SK-N-SH (cell line): Measurements from ENCODE around the gene ASIC1. TPM values are rescaled to one million over a fixed set of nuclear protein-coding genes. Genes with fewer than 3 reads are reported as not detected.

Experiments used
- CTCF ChIA-PET: fragments of 300-600, 350-600 bp; formaldehyde crosslinking; extraction: SDS; loops from one replicate; lab custom pipeline; 2021; lab: Yijun Ruan, JAX
- POLR2A ChIA-PET: fragments of 350-600 bp; sonication (Branson Sonifier 250); formaldehyde crosslinking; extraction: SDS; loops from one replicate; lab custom pipeline; 2020; ENCODE audit warnings: antibody characterized with exemption, inconsistent platforms; lab: Yijun Ruan, JAX
- DNase-seq: peaks from one replicate; pipeline ENCODE4 v3.0.0; 2012
- H2AFZ ChIP-seq: fragments of 200-600 bp; sonication (generic); 2 replicates; pipeline ENCODE4 v1.8.1; 2016; ENCODE audit warnings: antibody characterized with exemption, mild to moderate bottlenecking, low read depth
- H3F3A ChIP-seq: fragments of 200-600 bp; sonication (generic); replicated peaks from 2 replicates; pipeline ENCODE3; 2016; ENCODE audit warnings: antibody characterized with exemption, mild to moderate bottlenecking; ENCODE audit not compliant: insufficient read depth
- H3K27ac ChIP-seq, 2 experiments: fragments of 200-500 bp in 1 of 2; fragments of 200-600 bp in 1 of 2; sonication (Bioruptor generic) in 1 of 2; sonication (generic), shearing (Covaris generic) in 1 of 2; 2 replicates each; pipeline versions ENCODE4 v1.5.1 to v1.6.1; 2014 to 2016; ENCODE audit warnings: low read depth in 2 of 2, inconsistent platforms in 1 of 2, low read length in 1 of 2, mild to moderate bottlenecking in 1 of 2, mixed read lengths in 1 of 2
- H3K27me3 ChIP-seq: fragments of 200-600 bp; sonication (generic), shearing (Covaris generic); 2 replicates; pipeline ENCODE4 v1.6.1; 2016; ENCODE audit warnings: mixed run types; ENCODE audit not compliant: insufficient read depth
- H3K36me3 ChIP-seq, 2 experiments: fragments of 200-500 bp in 1 of 2; fragments of 200-600 bp in 1 of 2; sonication (Bioruptor generic) in 1 of 2; sonication (generic) in 1 of 2; replicated peaks in 1 of 2; 2 replicates each; pipeline versions ENCODE3 to v1.5.1; 2014 to 2016; ENCODE audit warnings: low read length in 1 of 2, mild to moderate bottlenecking in 1 of 2; ENCODE audit not compliant: insufficient read depth in 2 of 2, control insufficient read depth in 1 of 2
- H3K4me1 ChIP-seq, 2 experiments: fragments of 200-500 bp in 1 of 2; fragments of 200-600 bp in 1 of 2; sonication (Bioruptor generic) in 1 of 2; sonication (generic), shearing (Covaris generic) in 1 of 2; 2 replicates each; pipeline versions ENCODE4 v1.5.1 to v1.6.1; 2014 to 2016; ENCODE audit warnings: low read depth in 1 of 2, low read length in 1 of 2, mixed run types in 1 of 2; ENCODE audit not compliant: insufficient read depth in 2 of 2, control insufficient read depth in 1 of 2
- H3K4me2 ChIP-seq: fragments of 200-600 bp; sonication (generic), shearing (Covaris generic); 2 replicates; pipeline ENCODE4 v1.6.1; 2017; ENCODE audit warnings: mixed run types
- H3K4me3 ChIP-seq, 2 experiments: fragments of 200-500 bp in 1 of 2; fragments of 200-600 bp in 1 of 2; sonication (Bioruptor generic) in 1 of 2; sonication (generic), shearing (Covaris generic) in 1 of 2; 2 replicates each; pipeline versions ENCODE4 v1.5.1 to v1.8.1; 2014 to 2016; ENCODE audit warnings: low read depth in 2 of 2, inconsistent platforms in 1 of 2, low read length in 1 of 2, mild to moderate bottlenecking in 1 of 2, mixed read lengths in 1 of 2, moderate library complexity in 1 of 2
- H3K79me2 ChIP-seq: fragments of 200-600 bp; sonication (generic); 2 replicates; pipeline ENCODE4 v1.8.1; 2017; ENCODE audit warnings: mild to moderate bottlenecking; ENCODE audit not compliant: insufficient read depth
- H3K9ac ChIP-seq: fragments of 200-600 bp; sonication (generic); 2 replicates; pipeline ENCODE4 v1.6.1; 2017; ENCODE audit warnings: mixed run types
- H3K9me2 ChIP-seq: fragments of 200-600 bp; sonication (generic); 2 replicates; pipeline ENCODE4 v1.6.1; 2017; ENCODE audit warnings: mixed run types
- H3K9me3 ChIP-seq: fragments of 200-600 bp; sonication (generic); 2 replicates; pipeline ENCODE4 v1.6.1; 2017; ENCODE audit warnings: mixed run types, mild to moderate bottlenecking, moderate library complexity
- H4K20me1 ChIP-seq: fragments of 200-600 bp; sonication (generic); 2 replicates; pipeline ENCODE4 v1.6.1; 2017; ENCODE audit warnings: mild to moderate bottlenecking, mixed run types; ENCODE audit not compliant: insufficient read depth
- EZH2phosphoT487 ChIP-seq: fragments of 200-600 bp; sonication (generic); IDR thresholded peaks from 2 replicates; pipeline ENCODE4 v1.6.1; 2017; ENCODE audit warnings: low read depth, mixed run types, mild to moderate bottlenecking, antibody characterized with exemption, moderate library complexity, borderline replicate concordance
- FOXM1 ChIP-seq: IDR thresholded peaks from 2 replicates; pipeline ENCODE4 v1.4.0; 2012; ENCODE audit warnings: low read depth, mild to moderate bottlenecking
- GATA2 ChIP-seq: sonication (generic); formaldehyde crosslinking; IDR thresholded peaks from 2 replicates; pipeline ENCODE4 v1.5.0; 2020; ENCODE audit warnings: mild to moderate bottlenecking, missing genetic modification reagents
- MXI1 ChIP-seq: IDR thresholded peaks from 2 replicates; pipeline ENCODE4 v1.6.1; 2012; ENCODE audit warnings: mild to moderate bottlenecking, low read depth, low read length, improper control_type of control experiment
- NRF1 ChIP-seq: IDR thresholded peaks from 2 replicates; pipeline ENCODE4 v1.6.1; 2012; ENCODE audit warnings: low read depth, mild to moderate bottlenecking, low read length
- POLR2AphosphoS5 ChIP-seq: IDR thresholded peaks from 2 replicates; pipeline ENCODE4 v1.6.1; 2012; ENCODE audit warnings: low read depth, low read length
- RAD21 ChIP-seq: IDR thresholded peaks from 2 replicates; pipeline ENCODE4 v1.6.1; 2012; ENCODE audit warnings: mild to moderate bottlenecking, low read length
- REST ChIP-seq: IDR thresholded peaks from 2 replicates; pipeline ENCODE4 v1.6.1; 2012; ENCODE audit warnings: mild to moderate bottlenecking, low read depth, low read length, moderate library complexity
- RFX5 ChIP-seq: IDR thresholded peaks from 2 replicates; pipeline ENCODE4 v1.6.1; 2012; ENCODE audit warnings: mild to moderate bottlenecking, improper control_type of control experiment, low read length
- RXRA ChIP-seq: IDR thresholded peaks from 2 replicates; pipeline ENCODE4 v1.4.0; 2012; ENCODE audit warnings: low read depth, mild to moderate bottlenecking, borderline replicate concordance
- SMC3 ChIP-seq: IDR thresholded peaks from 2 replicates; pipeline ENCODE4 v1.6.1; 2012; ENCODE audit warnings: low read depth, low read length, improper control_type of control experiment
- TAF1 ChIP-seq: IDR thresholded peaks from 2 replicates; pipeline ENCODE4 v1.6.1; 2012; ENCODE audit warnings: low read depth, mild to moderate bottlenecking, low read length, moderate library complexity, borderline replicate concordance
- TEAD4 ChIP-seq: IDR thresholded peaks from 2 replicates; pipeline ENCODE4 v1.4.0; 2012; ENCODE audit warnings: mild to moderate bottlenecking, borderline replicate concordance; ENCODE audit not compliant: insufficient read depth
- USF2 ChIP-seq: fragments of 150-350 bp; IDR thresholded peaks from 2 replicates; pipeline ENCODE4 v1.6.1; 2017; ENCODE audit warnings: antibody characterized with exemption, low read length, low read depth, borderline replicate concordance
- WGBS: methylation state at CpG from one replicate; pipeline ENCODE4 v1.1.6; 2017; ENCODE audit warnings: low lambda C conversion rate; 5-methylcytosine and 5-hydroxymethylcytosine counted together
- polyA plus RNA-seq, 3 experiments: library from polyadenylated mRNA; depleted of rRNA; stranded (reverse); fragments of >200 nt; gene quantifications; 2 replicates each; pipeline ENCODE4 v1.2.3, GENCODE V29; 2012
- TF ChIP-seq, protein P1 (sequence below): IDR thresholded peaks from 2 replicates; pipeline ENCODE4 v1.4.0; 2012; ENCODE audit warnings: low read depth, borderline replicate concordance
- TF ChIP-seq, protein P2 (sequence below): IDR thresholded peaks from 2 replicates; pipeline ENCODE4 v1.4.0; 2012; ENCODE audit warnings: low read depth, borderline replicate concordance

The ASIC1 gene
- polyA plus RNA-seq, 1 of the 3 experiments (the other 2 are of a cell fraction): 28.4 TPM

DNA sequence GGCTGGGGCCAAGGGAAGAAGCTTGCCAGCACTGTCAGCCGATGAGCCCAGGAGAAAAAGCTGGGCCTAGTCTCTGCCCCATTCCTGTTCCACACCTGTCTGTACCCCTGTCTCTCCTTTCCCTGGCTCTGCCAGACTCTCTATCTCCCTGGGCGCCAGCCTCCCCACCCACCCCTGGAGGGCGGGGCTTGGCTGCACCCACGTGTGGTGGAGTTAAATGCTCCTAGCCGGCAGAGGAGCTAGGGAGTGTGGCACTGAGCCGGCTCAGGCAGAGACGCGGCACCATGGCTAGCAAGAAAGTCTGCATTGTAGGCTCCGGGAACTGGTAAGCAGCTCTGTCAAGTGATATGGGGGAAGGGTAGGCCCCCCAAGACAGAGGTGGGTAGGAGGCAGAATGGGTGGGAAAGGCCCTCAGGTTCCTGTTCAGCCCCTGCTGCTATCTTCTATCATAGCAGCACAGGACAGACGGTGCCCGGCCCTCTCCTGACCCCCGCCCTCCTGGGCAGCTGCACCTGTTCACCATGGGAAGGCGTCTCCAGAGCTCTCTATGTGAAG, 46.4 kb downstream of the ASIC1 start, which contains the start of gene GPD1:
GPD1 (plus strand) TSS at position 242 of the 555 bp plus-strand sequence; CDS start at position 285, 43 bp downstream.
- Histone ChIP-seq H3K9ac (no peak within 1 kb of the TSS), H3K36me3 (peaks cover 14 to 23% of the 10 kb centered on the region in 2 experiments), H3K4me3 (no peak within 1 kb of the TSS), H3K79me2 (no peaks in the 10 kb centered on the region), H2AFZ (no peak within 1 kb of the TSS), H3K9me2 (no peaks in the 10 kb centered on the region), H4K20me1 (no peaks in the 10 kb centered on the region), H3K4me2 (no peak within 1 kb of the TSS), H3F3A (peaks cover 26% of the 10 kb centered on the region), H3K27me3 (no peaks in the 10 kb centered on the region), H3K4me1 (peaks cover 0 to 23% of the 10 kb centered on the region in 2 experiments; a peak in 1 of 4 replicates), H3K27ac (peak within 1 kb of the TSS in 1 of 2 experiments; percentile 36; a peak in 1 of 4 replicates), H3K9me3 (no peaks in the 10 kb centered on the region)
- ChIA-PET POLR2A (interaction anchor here (0.6 to 1.8 kb wide), 4 partner anchors 8 to 64 kb away, joined by 3 to 12 read pairs (median 6); partner anchors contain the start of genes CERS5, COX14 and SMARCD1), CTCF (interaction anchor here (0.7 to 12.3 kb wide), 11 partner anchors 8 to 136 kb away, joined by 3 to 96 read pairs (median 6); partner anchors contain the start of genes CERS5 and COX14)
- TF ChIP-seq MXI1: peak; percentile 86
- TF ChIP-seq GATA2 (CRISPR knock-in tag): no peak
- no peak for TF ChIP-seq EZH2phosphoT487
- peak; percentile 74 for DNase-seq
- 48% methylated on average over 12 of the region's 13 CpGs for WGBS

DNA sequence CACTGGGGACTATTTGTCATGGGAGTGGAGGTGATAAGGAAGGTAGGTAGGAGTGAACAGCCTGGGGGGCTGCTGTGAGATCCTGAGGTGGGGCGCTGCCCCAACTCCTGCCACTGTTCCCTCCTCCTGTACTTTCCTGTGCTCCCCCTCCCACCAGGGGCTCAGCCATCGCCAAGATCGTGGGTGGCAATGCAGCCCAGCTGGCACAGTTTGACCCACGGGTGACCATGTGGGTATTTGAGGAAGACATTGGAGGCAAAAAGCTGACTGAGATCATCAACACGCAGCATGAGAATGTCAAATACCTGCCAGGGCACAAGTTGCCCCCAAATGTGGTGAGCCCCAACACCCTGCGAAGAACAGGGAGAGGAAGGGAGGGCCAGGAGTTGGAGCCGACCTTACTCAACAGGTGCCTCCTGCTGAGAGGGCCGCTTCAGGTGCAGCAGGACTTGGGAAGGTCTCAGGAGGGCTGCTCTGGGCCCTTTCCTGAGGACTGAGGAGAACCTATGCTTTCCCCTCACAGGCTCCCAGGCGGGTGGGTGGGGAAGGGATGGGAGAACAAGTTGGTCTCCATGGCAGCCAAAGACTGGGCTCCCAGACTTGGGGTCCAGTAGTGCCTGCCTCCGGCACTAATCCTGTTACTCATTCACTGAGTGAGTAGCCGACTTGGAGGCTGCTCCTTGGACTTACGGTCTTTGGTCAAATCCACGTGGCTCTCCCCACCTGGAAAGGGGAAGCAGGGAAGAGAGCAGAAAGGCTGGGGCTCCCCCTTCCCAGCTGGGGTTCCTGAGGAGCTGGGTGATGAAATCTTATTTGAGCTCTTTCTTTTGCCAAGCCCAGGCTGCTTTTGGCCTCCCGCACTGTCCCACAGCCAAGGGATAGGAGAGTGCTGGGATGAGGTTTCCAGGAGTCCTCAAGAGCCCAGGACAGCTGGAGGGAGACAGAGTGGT, 47.3 kb downstream of the ASIC1 start:
- Histone ChIP-seq H3K9me2 (no peaks in the 10 kb centered on the region), H3K27me3 (no peaks in the 10 kb centered on the region), H4K20me1 (no peaks in the 10 kb centered on the region), H3K79me2 (no peaks in the 10 kb centered on the region), H3K36me3 (peaks cover 11 to 15% of the 10 kb centered on the region in 2 experiments), H3K9me3 (no peaks in the 10 kb centered on the region), H3F3A (peaks cover 18% of the 10 kb centered on the region), H2AFZ (no peak overlapping the region), H3K4me1 (peaks cover 0 to 23% of the 10 kb centered on the region in 2 experiments; a peak in 1 of 4 replicates), H3K27ac (no peak overlapping the region), H3K9ac (no peak overlapping the region), H3K4me3 (no peak overlapping the region), H3K4me2 (no peak overlapping the region)
- POLR2A ChIA-PET: interaction anchor here (1.5 to 1.8 kb wide), 3 partner anchors 7 to 63 kb away, joined by 5 to 12 read pairs (median 8); partner anchors contain the start of genes CERS5, COX14 and SMARCD1
- DNase-seq: no peak
- CTCF ChIA-PET: interaction anchor here (1.4 to 12.3 kb wide), 5 partner anchors 7 to 137 kb away, joined by 3 to 96 read pairs (median 10); partner anchors contain the start of gene COX14
- WGBS: 90% methylated on average over 8 of the region's 14 CpGs
- TF ChIP-seq USF2 (no peak), POLR2AphosphoS5 (no peak), NRF1 (no peak), RFX5 (no peak), TAF1 (no peak), REST (no peak), SMC3 (no peak), RAD21 (no peak), FOXM1 (no peak), TEAD4 (no peak), RXRA (no peak)
- TF ChIP-seq, protein P1, sequence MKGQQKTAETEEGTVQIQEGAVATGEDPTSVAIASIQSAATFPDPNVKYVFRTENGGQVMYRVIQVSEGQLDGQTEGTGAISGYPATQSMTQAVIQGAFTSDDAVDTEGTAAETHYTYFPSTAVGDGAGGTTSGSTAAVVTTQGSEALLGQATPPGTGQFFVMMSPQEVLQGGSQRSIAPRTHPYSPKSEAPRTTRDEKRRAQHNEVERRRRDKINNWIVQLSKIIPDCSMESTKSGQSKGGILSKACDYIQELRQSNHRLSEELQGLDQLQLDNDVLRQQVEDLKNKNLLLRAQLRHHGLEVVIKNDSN: no peak
- TF ChIP-seq, protein P2, sequence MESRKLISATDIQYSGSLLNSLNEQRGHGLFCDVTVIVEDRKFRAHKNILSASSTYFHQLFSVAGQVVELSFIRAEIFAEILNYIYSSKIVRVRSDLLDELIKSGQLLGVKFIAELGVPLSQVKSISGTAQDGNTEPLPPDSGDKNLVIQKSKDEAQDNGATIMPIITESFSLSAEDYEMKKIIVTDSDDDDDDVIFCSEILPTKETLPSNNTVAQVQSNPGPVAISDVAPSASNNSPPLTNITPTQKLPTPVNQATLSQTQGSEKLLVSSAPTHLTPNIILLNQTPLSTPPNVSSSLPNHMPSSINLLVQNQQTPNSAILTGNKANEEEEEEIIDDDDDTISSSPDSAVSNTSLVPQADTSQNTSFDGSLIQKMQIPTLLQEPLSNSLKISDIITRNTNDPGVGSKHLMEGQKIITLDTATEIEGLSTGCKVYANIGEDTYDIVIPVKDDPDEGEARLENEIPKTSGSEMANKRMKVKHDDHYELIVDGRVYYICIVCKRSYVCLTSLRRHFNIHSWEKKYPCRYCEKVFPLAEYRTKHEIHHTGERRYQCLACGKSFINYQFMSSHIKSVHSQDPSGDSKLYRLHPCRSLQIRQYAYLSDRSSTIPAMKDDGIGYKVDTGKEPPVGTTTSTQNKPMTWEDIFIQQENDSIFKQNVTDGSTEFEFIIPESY: no peak
